ENCODE results near the gene MYOZ2. TPM values are rescaled to one million over a fixed set of nuclear protein-coding genes. Genes with fewer than 3 reads are reported as not detected.
A peak's percentile ranks its signal among the peaks of the same experiment; 100 is the strongest.

The MYOZ2 gene
- total and polyA plus RNA-seq, 2 of the 13 experiments (the other 11 are each of a cell fraction or from before 2014, with no cell fraction given), result 0.03 TPM; not detected in 1

- H3K4me2 ChIP-seq (ENCODE audit: low read depth, low read length), result no peak overlapping the region
- H3K9me3 ChIP-seq (ENCODE audit: low read length), result no peaks in the 10 kb centered on the region
- 93% methylated on average over 1 of the region's 1 CpG for WGBS (ENCODE audit: low lambda C conversion rate)
- H3K4me1 ChIP-seq (ENCODE audit: insufficient read depth, low read length), result peaks cover 11% of the 10 kb centered on the region
- DNase-seq (ENCODE audit: low spot score) (no peak), FAIRE-seq (no peak), ATAC-seq (no peak)
- H3K9ac ChIP-seq (ENCODE audit: insufficient read depth, low read depth, low read length), result no peak overlapping the region
- H3K4me3 ChIP-seq (replicated peaks in 1 of 3; ENCODE audit: insufficient read depth in 1 of 3, low read depth in 2 of 3, low read length in 3 of 3), result no peak overlapping the region
- CTCF ChIA-PET (ENCODE audit: low intra/inter-chr PET ratio, low total read pairs), result no interaction called here
- no TSS peak for BruUV-seq (replicated peaks)
- in situ Hi-C loops (cut with HindIII; ENCODE audit: extremely low pct_ligation_motif_present, low pct_unique_long_range_greater_than_20kb) (loop anchor here (10.0 kb wide), 1 partner anchor 173 kb away; no protein-coding TSS in a partner anchor), intact Hi-C loops (cut with micrococcal nuclease; ENCODE audit: unreplicated experiment) (loop anchor here (10.0 kb wide), 1 partner anchor 237 kb away; no protein-coding TSS in a partner anchor)
- no peak overlapping the region for H3K27ac ChIP-seq (ENCODE audit: extremely low read length, insufficient read depth, low read length)
- H4K20me1 ChIP-seq (ENCODE audit: insufficient read depth, low read length), result no peaks in the 10 kb centered on the region
- peaks cover 31% of the 10 kb centered on the region for H3K79me2 ChIP-seq (ENCODE audit: insufficient read depth, low read length)
- TF ChIP-seq ZNF430 (CRISPR knock-in tag; IDR thresholded peaks at IDR 0.05) (no peak), MAFK (conservative IDR thresholded peaks at IDR 0.05 in 1 of 2, IDR thresholded peaks at IDR 0.05 in 1 of 2; ENCODE audit: low read length in 2 of 2) (peak in 1 of 2 experiments; percentile 30; a peak in 2 of 4 replicates), MAFF (IDR thresholded peaks at IDR 0.05; ENCODE audit: low read depth, low read length) (0 out of 2 replicates have a peak, but pooled peaks have one; percentile 1)
- POLR2A ChIA-PET, result no interaction called here
- H2AFZ ChIP-seq (ENCODE audit: low read length), result no peak overlapping the region
- H3K27me3 ChIP-seq (ENCODE audit: control insufficient read depth in 1 of 2, insufficient read depth in 2 of 2, low read length in 2 of 2), result no peaks in the 10 kb centered on the region
- H3K36me3 ChIP-seq (replicated peaks in 1 of 2; ENCODE audit: control insufficient read depth in 1 of 2, insufficient read depth in 2 of 2, low read length in 2 of 2), result peaks cover 5 to 25% of the 10 kb centered on the region in 2 experiments
Observed at GRCh38 chr4:119218093-119218492, 82.5 kb downstream of the MYOZ2 start.

GRCh38 chr4:119221412-119221811 lies 85.8 kb downstream of the MYOZ2 start:
- Histone ChIP-seq H3K4me1 (ENCODE audit: insufficient read depth, low read length) (no peaks in the 10 kb centered on the region), H3K27me3 (ENCODE audit: control insufficient read depth in 1 of 2, insufficient read depth in 2 of 2, low read length in 2 of 2) (no peaks in the 10 kb centered on the region), H3K27ac (ENCODE audit: extremely low read length, insufficient read depth, low read length) (no peak overlapping the region), H2AFZ (ENCODE audit: low read length) (no peak overlapping the region), H4K20me1 (ENCODE audit: insufficient read depth, low read length) (no peaks in the 10 kb centered on the region), H3K4me2 (ENCODE audit: low read depth, low read length) (no peak overlapping the region), H3K79me2 (ENCODE audit: insufficient read depth, low read length) (peaks cover 5% of the 10 kb centered on the region), H3K9me3 (ENCODE audit: low read length) (no peaks in the 10 kb centered on the region), H3K9ac (ENCODE audit: insufficient read depth, low read depth, low read length) (no peak overlapping the region), H3K36me3 (replicated peaks in 1 of 2; ENCODE audit: control insufficient read depth in 1 of 2, insufficient read depth in 2 of 2, low read length in 2 of 2) (peaks cover 5 to 30% of the 10 kb centered on the region in 2 experiments), H3K4me3 (replicated peaks in 1 of 3; ENCODE audit: insufficient read depth in 1 of 3, low read depth in 2 of 3, low read length in 3 of 3) (no peak overlapping the region)
- WGBS (ENCODE audit: low lambda C conversion rate), result 68% methylated on average over 4 of the region's 4 CpGs
- ChIA-PET CTCF (ENCODE audit: low intra/inter-chr PET ratio, low total read pairs) (no interaction called here), POLR2A (interaction anchor here (1.5 kb wide), 1 partner anchor 8 kb away, joined by 4 read pairs; no protein-coding TSS in a partner anchor)
- BruUV-seq (replicated peaks), result no TSS peak
- DNase-seq (ENCODE audit: low spot score) (no peak), FAIRE-seq (no peak), ATAC-seq (no peak)
- intact Hi-C loops (cut with micrococcal nuclease; ENCODE audit: unreplicated experiment) (no loop called here), in situ Hi-C loops (cut with HindIII; ENCODE audit: extremely low pct_ligation_motif_present, low pct_unique_long_range_greater_than_20kb) (no loop called here)
- TF ChIP-seq ZNF552 (CRISPR knock-in tag; IDR thresholded peaks at IDR 0.05; ENCODE audit: borderline replicate concordance) (no peak), ZNF572 (CRISPR knock-in tag; IDR thresholded peaks at IDR 0.05) (no peak), ZBTB33 (CRISPR knock-in tag; IDR thresholded peaks at IDR 0.05) (no peak), JUN (CRISPR knock-in tag; IDR thresholded peaks at IDR 0.05) (no peak), MYNN (CRISPR knock-in tag; IDR thresholded peaks at IDR 0.05; ENCODE audit: low read depth) (no peak), MXD4 (CRISPR knock-in tag; IDR thresholded peaks at IDR 0.05) (no peak), TCF7L2 (IDR thresholded peaks at IDR 0.05; ENCODE audit: low read depth, low read length) (no peak), GZF1 (CRISPR knock-in tag; IDR thresholded peaks at IDR 0.05) (no peak), ZFAT (CRISPR knock-in tag; conservative IDR thresholded peaks at IDR 0.05) (no peak), ZFP36L1 (CRISPR knock-in tag; IDR thresholded peaks at IDR 0.05) (no peak)
- TF ChIP-seq, protein P1, sequence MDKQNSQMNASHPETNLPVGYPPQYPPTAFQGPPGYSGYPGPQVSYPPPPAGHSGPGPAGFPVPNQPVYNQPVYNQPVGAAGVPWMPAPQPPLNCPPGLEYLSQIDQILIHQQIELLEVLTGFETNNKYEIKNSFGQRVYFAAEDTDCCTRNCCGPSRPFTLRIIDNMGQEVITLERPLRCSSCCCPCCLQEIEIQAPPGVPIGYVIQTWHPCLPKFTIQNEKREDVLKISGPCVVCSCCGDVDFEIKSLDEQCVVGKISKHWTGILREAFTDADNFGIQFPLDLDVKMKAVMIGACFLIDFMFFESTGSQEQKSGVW (CRISPR knock-in tag; IDR thresholded peaks at IDR 0.05; ENCODE audit: borderline replicate concordance), result no peak
- TF ChIP-seq, protein P2, sequence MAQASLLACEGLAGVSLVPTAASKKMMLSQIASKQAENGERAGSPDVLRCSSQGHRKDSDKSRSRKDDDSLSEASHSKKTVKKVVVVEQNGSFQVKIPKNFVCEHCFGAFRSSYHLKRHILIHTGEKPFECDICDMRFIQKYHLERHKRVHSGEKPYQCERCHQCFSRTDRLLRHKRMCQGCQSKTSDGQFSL (CRISPR knock-in tag; IDR thresholded peaks at IDR 0.05), result no peak
- TF ChIP-seq, protein P3, sequence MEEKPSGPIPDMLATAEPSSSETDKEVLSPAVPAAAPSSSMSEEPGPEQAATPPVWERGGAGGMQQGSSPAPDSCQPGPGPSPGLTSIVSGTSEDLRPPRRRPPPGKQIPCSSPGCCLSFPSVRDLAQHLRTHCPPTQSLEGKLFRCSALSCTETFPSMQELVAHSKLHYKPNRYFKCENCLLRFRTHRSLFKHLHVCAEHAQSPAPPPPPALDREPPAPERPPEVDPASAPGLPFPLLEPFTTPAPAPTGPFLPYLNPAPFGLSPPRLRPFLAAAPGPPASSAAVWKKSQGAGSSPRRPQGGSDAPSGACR (CRISPR knock-in tag; IDR thresholded peaks at IDR 0.05), result no peak

All from HepG2 (cell line).